CD4-positive, alpha-beta T cell treated with Interleukin-2 at 100 ng/mL for 4 hours (primary cell): ENCODE data around the gene SERPINB4.
"Not testable (repeated sequence)": the region's sequence is repeated elsewhere in the genome, so short reads cannot be mapped to it uniquely, and the experiment has no call there.

Source experiments
- DNase-seq: peaks from one replicate; pipeline ENCODE4 v3.0.0-alpha.2; 2020; ENCODE audit warnings: low spot score

SERPINB4 gene

DNA sequence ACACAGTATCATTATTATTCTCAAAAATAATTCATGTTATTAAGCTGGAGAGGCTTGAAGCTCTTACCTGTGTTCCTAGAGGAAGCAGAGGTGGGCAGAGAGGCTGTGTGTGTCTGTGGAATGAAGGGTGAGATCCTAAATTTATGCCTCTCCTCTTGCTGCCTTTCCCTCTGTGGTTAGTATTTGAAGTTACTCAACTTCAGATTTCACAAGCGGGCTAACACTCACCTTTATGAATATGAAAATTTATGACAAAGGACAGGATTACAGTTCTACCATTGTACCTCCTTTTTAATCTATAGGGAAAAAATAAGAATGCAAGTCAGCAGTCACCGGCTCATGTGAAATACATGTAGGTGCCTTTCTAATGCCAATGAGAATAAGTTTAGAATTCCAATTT is at the start of gene SERPINB4:
Gene SERPINB4 (minus strand): TSS at position 115 of the 400 bp plus-strand sequence. CDS start 679 bp downstream, outside the sequence.
- not testable (repeated sequence) for DNase-seq

DNA sequence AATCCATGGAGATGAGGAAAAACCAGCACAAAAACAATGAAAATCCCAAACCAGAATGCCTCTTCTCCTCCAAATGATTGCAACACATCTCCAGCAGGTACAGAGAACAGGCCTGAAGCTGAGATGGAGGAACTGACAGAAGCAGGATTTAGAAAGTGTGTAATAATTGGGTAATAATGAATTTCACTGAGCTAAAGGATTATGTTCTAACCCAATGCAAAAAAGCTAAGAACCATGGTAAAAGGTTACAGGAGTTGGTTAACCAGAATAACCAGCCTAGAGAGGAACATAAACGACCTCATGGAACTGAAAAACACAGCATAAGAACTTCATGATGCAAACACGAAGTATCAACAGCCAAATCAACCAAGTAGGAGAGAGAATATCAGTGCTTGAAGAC is 45.0 kb upstream of the SERPINB4 start:
- no peak for DNase-seq

DNA sequence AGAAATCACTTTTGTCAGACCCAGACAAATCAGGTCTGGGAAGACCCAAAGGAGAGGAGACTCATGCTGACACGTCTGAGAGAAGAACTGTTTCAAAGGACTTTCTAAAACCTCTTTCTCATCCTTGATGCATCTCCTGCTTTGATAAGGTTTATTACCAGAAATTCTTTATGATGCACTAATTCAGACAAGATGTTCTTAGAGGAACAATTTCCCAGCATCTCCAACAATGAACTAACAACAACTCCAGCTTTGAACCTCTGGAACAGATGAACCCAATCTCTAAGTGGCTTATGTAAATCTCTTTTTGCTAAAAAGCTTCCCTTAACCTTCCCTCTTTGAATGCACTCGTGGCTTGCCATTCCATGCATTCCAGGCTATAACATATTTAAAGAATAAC is 42.8 kb upstream of the SERPINB4 start:
- no peak for DNase-seq

DNA sequence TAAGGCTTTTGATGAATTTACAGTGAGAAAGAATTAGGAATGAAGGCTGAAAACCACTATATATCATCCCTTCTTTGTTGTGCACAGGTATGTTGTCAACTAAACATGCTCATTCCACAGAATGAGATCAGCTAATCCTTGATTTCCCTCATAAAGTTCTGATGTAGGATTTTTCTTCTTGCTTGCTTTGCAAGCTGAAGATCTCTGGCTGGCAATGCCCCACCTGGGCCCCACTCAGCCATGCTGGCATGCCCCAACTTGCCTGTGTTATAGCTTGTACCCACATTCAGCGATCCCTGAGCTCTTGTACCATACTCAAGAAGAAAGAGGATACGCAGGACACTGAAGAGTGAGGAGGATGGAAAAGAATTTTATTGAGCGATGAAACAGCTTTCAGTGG is 40.7 kb upstream of the SERPINB4 start:
- no peak for DNase-seq

DNA sequence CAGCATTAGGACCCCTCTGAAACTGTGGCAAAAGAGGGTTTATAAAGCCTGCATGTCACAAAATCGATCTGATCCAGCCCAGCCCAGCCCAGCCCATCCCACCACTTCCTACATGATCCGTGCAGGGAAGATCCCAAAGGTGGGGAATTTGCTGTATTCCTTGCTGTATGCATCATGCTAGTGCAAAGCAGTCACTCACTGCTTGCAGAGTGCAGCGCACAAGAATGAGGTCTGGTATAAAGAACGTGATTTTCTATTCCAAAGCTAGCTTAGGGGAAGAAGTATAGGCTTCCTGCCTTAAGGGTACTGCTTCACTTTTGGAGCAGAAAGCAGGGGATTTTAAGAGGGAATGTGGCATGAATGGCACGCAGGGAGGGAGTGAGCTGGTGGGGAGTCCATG is 39.8 kb upstream of the SERPINB4 start:
- DNase-seq, result no peak

DNA sequence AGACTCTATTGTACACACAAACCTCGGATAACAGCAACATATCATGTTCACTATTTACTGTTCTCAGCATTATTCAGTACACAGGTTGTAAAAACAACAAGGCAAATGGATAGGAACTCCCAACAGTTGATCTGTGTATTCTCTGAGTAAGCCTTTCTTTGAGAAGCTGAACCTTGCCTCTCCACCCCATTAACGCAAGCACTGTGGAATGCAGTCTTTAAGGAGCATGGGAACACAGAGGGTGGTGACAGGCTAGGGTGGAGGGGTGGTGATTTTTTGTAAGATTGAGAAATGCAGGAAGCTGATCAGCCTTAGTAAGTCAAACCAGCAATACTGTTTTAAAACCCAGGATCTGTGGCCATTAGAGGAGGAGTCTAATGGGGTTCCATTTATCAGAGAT is 39.1 kb upstream of the SERPINB4 start:
- no peak for DNase-seq

DNA sequence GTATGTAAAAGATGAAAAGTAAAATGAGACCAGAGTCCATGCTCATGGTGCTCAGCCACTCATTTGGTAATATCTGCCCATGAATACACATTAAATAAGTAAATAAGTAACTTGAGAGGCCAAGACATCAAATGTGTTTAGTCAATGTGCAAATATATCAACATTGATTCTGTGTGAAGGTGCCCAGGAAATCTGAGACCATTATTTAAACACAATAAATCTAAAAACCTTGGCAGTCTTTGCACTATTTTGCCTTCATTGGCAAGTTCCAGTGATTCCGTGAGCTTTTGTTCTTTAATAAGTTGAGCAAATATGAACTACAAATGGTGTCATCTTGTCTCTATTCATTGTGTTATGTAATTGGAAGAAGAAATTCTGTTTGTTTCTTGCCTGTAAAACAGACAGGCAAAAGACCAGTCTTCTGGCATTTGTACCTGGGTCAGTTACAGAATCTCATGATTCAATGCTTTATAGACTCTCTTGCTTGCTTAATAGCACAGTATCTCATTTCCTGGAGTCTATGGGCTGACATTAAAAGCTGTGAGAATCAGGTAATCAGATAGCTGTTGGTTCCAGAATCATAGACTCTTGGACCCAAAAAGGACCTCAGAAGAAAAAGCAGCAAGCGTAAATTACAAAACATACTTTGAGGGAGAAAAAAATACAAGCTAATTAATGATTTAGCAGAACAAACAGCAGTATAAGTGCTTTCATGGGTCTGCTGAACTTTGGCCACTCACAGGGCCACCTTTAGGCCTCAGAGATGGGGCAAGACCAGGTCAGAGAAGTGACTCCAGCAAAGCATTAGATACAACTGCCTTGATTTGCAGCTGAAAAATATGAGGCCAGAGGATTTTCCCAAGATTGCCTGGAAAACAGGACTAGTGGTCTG is 37.6 kb upstream of the SERPINB4 start:
- DNase-seq, result no peak

DNA sequence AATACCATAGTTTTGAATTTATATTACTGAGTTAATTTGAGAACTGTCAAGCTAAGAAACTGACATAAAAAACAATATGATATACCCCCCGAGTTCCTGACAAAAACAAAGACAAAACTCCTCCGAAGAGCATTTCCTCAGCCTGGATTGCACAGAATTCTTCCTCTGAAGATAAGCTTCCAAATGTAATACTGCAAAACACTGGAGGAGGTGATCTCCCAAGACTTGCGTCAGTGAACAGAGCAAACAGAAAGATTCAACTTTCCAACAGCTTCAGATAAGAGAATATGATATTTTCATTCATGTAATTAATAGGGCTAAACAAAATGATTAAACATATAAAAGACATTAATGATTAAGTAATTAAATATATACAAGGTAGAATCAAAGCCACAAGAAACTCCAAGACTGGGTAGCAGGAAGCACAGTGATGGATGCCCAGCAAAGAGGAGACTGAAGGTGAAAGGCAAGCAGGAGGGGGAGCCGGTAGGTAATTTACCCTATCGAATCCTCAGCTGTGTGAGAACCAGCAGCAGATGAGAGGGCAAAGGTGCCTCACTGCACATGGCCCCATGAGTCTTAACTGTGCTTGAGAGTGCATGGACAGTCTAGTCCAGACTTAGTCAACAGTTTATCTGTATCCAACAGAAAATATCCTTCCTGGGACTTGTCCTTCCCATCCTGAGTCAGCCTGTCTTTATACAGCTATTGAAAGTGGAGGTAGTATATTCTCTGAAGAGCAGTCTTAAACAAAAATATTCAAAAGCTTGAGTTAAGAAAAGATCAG is 36.0 kb upstream of the SERPINB4 start:
- no peak for DNase-seq

DNA sequence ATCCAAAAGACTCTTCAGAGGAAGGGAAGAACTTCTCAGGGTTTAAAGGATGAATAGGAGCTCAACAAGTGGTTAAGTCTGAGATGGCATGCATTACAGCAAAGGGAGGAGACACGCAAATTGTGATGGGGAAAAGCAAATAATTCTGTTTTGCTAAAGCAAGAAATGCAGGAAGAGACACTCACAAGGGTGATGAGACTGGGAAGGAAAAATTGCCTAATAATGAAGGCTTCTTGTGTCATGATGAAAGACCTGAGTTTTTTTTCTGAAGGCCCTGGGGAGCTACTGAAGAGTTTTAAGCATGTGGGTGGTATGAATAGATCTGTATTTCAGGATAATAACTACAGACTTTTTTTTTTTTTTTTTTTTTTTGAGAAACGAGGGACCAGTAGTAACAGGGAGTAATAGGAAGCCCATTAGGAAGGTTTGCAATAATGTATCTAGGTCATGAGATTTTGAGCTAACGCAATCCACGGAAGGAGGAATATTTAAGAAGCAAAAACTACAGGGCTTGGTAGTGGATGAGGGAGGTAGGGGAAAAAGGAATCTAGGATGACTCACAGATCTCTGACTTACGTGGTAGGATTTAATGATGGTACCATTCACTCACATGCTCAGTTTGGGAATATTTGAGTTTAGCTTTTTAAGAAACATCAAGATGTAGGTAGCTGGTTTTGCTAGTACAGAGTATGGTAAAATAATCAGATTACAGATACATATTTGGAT is 33.6 kb upstream of the SERPINB4 start:
- DNase-seq, result no peak

DNA sequence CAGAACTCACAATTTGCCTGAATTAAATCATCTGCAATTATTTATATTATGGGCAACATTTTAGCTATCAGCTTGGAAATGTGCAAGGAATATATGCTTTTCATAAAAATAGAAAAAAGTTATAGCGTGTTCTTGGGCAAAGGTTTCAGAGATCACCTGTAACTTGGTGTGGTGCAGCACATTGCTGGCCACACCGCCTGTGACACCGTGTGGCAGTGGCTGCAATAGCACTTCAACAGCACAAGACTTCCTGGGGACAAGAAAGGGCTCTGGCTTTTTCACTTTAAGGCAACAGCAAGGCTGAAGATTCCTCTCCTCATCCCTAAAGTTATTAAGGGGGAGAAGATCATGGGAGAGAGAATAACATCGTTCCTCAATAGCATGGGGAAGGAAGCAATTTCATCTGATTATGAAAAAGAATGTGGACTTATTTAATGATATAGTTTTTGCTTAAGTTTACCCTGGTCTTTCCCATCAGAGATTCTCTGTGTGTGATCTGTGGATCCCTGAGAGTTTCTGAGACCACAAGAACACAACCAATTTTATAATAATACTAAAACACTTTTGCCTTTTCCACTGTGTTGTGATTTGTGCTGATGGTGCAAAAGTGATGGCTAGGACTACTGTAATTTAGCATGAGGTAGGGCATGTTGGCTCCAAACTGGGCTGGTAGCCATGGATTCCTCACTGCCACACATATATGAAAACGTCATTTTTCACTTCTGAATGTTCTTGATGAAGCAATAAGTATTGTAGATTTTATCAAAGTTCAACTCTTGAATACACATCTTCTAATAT is 32.7 kb upstream of the SERPINB4 start:
- DNase-seq, result no peak

DNA sequence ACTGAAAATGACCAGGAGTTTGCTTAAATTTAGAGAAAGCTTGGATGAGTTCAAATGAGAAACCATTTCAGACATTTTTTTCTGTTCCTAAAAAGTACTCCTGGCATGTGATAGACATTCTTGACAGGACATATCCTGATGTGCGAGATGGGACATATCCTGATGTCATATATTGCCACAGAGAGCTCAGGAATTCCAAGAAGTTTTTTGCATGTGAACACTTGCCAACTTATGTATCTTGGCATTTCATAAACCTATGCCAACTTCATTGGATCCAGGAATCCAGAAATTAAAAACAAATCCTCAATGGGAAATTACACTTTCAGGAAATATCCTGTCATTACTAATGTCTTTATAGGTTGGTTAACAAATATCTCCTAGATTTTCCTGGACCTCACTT is 20.5 kb upstream of the SERPINB4 start:
- DNase-seq, result no peak

DNA sequence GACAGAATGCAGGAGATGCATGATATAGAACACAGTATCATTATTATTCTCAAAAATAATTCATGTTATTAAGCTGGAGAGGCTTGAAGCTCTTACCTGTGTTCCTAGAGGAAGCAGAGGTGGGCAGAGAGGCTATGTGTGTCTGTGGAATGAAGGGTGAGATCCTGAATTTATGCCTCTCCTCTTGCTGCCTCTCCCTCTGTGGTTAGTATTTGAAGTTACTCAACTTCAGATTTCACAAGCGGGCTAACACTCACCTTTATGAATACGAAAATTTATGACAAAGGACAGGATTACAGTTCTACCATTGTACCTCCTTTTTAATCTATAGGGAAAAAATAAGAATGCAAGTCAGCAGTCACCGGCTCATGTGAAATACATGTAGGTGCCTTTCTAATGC is 17.7 kb upstream of the SERPINB4 start, which contains the start of gene SERPINB3:
Gene SERPINB3 (minus strand): TSS at position 144 of the 400 bp plus-strand sequence. CDS start 677 bp downstream, outside the sequence.
- DNase-seq, result not testable (repeated sequence)

DNA sequence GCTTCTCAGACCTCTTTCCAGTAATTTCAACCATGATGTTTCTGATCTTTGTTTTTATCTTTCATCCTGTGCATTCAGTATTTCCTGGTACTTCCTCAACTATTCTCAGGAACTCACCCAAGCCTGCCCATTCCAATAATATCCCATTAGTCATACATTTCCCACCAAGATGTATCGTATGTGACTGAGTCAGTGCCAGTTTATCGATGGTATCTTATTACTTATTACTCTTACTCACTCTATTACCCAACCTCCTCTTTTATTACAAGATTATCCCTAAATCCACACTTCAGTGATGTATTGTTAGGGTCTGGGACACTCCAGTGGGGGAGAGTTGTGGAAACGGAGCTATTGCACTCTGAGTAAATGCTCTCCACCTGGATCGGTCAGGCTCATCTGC is 14.9 kb upstream of the SERPINB4 start:
- DNase-seq, result not testable (repeated sequence)

DNA sequence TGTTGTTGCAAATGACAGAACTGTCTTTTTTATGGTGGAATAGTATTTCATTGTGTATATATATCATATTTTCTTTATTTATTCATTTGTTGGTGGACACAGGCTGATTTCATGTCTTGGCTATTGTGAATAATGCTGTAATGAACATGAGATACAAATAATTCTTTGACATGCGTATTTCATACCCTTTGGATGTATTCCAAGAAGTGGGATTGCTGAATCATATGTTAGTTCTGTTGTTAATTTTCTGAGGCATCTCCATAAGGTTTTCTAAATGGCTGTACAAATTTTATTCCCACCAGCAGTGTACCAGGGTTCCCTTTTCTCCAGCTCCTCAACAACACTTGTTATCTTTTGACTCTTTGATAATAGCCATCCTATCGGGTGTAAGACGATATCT is 6.2 kb upstream of the SERPINB4 start:
- DNase-seq, result not testable (repeated sequence)

DNA sequence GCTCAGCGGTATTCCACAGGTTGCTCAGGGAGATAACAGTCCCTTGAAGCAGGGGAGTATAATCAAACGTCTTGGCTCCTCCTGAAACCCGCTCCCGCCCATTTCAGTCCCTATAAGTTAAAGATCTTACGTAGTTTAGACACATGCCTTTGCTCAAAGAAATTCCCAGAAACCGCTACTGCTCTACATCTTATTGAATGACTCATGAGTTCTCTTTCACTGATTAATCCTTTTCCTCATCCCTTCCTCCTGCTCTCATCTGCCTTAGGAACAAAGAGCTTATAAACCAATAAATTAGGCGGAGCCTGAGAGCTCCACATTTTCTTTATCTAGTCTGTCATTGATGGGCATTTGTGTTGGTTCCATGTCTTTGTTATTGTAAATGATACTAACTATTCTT is 4.2 kb upstream of the SERPINB4 start:
- DNase-seq, result no peak

DNA sequence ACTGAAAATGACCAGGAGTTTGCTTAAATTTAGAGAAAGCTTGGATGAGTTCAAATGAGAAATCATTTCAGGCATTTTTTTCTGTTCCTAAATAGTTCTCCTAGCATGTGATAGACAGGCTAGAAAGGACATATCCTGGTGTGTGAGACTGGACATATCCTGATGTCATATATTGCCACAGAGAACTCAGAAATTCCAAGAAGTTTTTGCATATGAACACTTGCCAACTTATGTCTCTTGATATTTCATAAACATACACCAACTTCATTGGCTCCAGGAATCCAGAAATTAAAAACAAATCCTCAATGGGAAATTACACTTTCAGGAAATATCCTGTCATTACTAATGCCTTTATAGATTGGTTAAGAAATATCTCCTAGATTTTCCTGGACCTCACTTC is 2.9 kb upstream of the SERPINB4 start:
- DNase-seq, result no peak

DNA sequence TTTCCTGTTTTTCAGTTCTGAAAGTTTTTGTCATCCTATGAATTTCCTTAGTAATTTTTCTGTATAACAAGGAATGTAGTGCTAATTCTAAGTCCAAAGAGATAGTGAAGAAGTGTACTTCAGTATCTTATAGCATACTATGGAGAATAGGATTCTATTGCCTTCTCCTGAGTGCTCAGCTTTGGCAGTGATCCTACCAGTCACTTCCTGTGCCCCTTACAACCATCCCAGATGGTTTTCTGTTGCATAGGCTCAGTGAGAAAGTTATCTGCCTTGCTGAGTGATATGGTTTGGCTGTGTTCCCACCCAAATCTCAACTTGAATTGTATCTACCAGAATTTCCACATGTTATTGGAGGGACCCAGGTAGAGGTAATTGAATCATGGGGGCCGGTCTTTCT is 638 bp upstream of the SERPINB4 start:
- DNase-seq, result not testable (repeated sequence)

DNA sequence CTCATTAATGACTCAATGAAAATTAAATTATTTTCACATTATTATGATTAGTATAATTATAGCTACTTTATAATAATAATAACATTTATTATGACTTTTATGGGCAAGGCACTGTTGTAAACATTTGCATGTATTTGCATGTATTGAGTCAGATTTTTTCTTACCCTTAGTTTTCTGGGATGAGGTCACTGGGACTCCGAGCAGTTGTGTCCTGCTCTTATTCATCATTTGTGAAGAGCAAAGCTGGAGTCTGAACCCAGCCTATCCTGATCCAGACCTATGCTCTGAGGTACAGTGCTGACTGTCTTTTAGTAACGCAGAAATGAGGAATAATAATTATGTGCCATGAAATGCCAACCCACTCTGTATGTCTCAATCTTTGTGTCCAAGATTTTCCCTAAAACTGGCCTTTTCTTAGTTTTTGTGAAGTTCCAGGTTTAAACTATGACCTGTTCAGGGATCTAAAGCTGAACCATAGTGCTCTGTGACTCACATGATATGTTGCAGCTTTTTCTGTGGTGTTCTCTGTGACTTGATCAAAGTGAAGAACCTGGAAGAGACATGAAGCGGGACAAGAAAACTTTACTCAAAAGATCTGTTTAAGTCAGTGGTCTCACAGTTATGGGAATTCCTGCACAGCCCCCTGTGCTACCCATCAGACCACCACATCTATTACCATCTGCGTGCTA is 1.2 kb downstream of the SERPINB4 start:
- DNase-seq, result not testable (repeated sequence)

DNA sequence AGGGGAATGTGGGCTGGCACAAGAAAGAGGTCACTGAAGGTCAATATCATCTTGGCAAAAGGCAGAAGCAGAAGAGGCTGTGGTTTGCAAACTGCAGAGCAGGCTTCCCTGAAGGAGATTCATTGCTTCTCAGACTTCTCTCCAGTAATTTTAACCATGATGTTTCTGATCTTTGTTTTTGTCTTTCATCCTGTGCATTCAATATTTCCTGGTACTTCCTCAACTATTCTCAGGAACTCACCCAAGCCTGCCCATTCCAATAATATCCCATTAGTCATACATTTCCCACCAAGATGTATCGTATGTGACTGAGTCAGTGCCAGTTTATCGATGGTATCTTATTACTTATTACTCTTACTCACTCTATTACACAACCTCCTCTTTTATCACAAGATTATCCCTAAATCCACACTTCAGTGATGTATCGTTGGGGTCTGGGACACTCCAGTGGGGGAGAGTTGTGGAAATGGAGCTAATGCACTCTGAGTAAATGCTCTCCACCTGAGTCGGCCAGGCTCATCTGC is 2.8 kb downstream of the SERPINB4 start:
- not testable (repeated sequence) for DNase-seq

DNA sequence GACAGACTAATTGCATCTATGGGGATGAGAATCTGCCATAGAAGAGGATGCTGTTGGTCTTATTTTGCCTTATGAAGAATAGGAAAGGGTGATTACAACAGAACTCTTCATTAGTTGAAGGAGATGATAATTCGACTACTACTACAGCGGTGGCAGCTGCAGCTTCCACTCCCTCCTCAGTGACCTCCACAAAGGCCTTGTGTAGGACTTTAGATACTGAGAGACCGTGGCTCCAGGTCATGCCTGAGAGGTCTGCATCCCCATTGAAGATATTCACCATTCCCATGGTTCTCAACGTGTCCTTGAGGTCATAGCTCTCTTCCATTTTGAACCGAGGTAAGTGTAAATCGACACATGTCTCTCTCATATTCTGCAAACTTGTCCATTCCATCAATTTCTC is 6.4 kb downstream of the SERPINB4 start:
- no peak for DNase-seq

DNA sequence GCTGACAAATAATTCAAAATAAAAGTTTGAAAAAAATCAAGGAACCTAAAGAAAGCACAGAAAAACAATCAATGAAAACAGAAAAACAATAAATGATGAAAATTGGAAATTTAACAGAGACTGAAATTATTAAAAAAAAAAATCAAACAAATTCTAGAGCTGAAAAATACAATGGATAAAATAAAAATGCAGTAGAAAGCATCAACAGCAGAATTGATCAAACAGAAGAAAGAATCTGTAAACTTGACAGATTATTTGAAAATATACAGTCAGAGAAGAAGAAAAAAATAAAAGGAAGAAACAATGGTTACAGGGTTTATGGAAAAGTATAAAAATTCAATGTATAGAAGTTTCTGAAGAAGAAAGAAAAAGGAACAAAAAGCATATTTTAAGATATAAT is 16.2 kb downstream of the SERPINB4 start:
- DNase-seq, result no peak
